NCI-H1048 (cell line): ENCODE measurements around the gene OPN1MW3.
"Not testable (repeated sequence)": the region's sequence is repeated elsewhere in the genome, so short reads cannot be mapped to it uniquely, and the experiment has no call there.

Experiments used
- DNase-seq: peaks from one replicate; lab custom pipeline; 2025; lab: John Stamatoyannopoulos, UW

OPN1MW3 gene

DNA sequence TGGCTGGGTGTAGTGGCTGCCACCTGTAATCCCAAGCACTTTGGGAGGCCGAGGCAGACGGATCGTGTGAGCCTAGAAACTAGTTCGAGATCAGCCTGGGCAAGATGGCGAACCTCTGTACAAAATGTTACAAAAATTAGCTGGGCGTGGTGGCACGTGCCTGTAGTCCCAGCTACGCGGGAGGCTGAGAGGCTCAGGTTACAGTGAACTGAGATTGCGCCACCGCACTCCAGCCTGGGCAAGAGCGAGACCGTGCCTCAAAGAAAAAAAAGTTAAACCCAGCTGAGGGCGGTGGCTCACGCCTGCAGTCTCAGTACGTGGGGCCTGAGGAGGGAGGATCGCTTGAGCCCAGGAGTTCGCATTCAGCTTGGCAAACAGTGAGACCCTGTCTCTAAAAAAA lies 39.3 kb downstream of the OPN1MW3 start:
- no peak for DNase-seq

DNA sequence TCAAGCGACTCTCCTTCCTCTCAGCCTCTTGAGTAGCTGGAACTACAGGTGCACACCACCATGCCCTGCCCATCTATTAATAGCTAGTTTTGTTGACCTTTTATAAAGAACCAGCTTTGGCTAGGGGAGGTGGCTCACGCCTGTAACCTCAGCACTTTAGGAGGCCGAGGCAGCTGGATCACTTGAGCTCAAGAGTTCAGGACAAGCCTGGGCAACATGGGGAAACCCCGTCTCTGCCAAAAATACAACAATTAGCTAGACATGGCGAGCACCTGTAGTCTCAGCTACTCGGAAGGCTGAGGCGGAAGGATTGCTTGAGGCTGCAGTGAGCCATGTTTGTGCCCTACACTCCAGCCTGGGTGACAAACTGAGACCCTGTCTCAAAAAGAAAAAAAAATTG lies 40.9 kb downstream of the OPN1MW3 start:
- DNase-seq: no peak

DNA sequence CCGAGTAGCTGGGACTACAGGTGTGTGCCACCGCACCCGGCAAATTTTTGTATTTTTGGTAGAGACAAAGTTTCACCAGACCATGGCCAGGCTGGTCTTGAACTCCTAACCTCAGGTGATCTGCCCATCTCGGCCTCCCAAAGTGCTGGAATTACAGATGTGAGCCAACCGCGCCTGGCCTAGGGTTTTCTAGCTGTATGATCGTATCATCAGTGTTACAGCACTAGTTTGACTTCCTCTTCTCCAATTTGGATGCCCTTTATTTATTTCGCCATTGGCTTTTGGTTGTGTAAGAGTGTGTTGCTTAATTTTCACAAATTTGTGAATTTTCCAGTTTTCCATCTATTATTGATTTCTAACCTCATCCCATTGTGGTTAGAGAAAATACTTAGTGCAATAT lies 43.4 kb downstream of the OPN1MW3 start:
- no peak for DNase-seq

DNA sequence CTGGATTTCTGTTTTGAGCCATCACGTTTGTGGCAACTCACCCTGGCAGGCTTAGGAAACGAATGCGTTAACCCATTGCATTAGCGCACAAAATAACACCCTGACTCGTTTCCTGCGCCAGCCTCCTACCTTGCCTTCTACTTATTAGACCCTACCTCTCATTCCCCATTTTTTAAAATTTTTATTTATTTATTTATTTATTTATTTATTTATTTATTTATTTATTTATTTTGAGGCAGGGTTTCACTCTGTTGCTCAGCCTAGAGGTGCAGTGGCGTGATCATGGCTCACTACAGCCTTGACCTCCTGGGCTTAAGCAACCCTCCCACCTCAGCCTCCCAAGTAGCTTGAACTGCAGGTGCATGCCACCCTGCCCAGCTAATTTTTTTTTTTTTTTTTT lies 45.6 kb downstream of the OPN1MW3 start:
- DNase-seq: not testable (repeated sequence)

DNA sequence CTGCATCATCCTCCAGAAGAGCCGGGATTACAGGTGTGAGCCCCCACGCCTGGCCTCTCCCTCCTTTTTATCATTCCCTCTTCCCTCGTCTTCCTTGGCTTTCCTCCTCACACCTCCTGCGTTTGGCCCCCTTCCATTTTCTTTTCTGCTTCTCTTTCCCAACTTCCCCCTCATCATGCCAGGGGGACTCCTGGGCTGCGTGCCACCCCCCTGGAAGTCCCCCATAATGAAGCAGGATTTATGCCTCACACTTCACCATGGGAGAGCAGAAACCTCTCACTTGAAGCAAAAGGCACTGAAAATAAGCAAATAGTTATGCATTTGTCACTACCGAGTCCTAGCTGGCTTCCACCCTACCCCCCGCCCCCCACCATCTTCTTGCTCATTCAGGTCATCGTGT lies 46.1 kb downstream of the OPN1MW3 start:
- DNase-seq: no peak

DNA sequence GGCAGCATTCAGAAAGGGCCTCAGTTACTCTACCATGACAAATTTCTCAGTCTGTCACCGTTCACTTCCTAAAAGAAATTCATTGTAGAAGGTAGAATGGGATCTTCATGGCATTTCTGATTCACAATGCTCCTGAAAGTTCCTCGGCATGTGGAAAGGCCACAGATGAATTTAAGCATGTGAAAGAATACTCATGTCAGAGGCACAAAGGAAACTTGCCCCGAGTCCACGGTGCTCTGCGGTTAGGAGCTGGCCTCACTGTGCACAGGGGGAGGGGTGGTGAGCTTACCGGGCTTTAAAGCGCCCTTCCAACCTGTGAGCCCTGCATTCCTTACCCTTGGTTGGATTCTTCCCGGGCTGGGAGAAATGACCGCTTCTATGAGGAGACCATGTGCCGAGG lies 47.5 kb downstream of the OPN1MW3 start:
- DNase-seq: no peak

DNA sequence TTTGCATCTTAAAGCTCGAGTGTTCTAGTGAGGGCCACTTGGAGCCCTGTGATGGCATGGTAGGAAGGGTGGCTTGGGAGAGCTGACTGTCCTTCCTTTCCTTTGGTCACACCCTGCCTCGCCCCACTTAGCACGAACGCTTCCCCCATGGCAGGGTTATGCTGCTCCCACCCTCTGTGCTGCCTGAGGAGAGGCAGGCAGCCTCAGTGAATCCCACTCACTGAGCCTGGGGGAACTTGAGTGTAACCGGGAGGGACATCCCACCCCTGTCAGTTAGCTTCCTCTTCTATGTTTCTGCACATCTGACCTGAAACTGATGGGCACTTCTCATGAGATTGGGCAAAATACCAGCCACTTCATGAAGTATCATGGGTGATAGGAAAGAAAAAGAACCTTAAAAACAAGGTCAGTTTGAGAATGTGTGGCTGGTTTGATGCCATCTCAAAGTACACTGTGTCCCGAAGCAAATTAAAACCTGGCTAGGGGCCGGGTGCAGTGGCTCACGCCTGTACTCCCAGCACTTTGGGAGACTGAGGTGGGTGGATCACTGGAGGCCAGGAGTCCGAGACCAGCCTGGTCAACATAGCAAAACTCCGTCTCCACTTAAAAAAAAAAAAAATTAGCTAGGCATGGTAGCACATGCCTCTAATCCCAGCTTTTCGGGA lies 48.3 kb downstream of the OPN1MW3 start:
- no peak for DNase-seq

DNA sequence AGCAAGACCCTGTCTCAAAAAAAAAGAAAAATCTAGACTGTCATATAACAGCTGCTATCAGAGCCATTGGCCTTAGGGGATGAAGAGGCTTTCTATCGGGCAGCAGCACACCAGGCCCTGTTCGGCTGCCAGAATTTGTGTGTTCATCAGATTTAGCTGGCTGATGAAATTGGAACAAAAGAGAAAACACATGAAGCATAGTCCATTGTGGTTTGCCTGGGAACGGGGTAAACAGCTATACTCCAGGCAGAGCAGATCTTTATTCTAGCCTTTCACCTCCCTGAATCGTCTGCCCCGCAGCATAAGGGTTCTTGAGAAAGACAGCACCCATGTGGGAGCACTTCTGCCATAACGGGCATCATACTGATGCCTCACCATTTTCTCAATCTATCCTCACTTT lies 49.8 kb downstream of the OPN1MW3 start:
- no peak for DNase-seq

DNA sequence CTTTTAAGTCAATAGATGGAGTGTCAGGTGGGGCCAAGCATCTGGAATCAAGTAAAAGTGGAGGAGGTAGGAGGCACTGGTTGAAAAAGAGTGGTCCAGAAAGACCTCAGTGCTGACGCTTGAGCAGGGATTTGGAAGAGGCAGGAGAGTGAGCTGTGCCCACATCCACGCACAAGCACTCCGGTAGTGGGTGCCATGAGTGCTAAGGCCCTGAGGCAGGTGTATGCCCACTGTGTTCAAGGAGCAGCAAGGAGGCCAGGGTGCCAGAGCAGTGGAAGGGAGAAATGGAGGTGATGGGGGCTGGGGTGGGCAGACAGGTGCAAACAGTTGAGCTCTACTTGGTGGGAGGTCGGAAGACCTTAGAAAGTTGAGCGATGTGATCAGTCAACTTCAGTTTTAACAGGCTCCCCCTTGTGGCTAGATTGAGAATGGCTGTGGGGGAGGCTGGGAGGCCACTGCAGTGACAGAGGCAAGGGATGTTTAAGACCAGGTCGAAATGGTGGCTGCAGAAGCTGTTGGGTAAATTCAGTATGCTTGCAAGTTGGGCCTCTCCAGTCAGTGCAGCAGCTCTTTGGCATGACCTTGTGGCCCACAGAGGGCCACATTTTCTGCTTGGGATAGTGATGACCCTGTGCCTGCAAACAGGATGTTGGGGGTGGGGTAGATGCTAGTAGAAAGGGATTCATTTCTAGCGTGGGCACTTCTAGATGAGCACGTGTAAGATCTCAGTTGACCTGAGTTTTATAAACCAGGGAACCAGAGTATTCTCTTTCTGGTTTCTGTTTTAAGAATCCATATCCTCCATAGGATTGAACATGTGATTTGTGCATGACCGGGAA lies 50.9 kb downstream of the OPN1MW3 start:
- DNase-seq: peak; percentile 43

DNA sequence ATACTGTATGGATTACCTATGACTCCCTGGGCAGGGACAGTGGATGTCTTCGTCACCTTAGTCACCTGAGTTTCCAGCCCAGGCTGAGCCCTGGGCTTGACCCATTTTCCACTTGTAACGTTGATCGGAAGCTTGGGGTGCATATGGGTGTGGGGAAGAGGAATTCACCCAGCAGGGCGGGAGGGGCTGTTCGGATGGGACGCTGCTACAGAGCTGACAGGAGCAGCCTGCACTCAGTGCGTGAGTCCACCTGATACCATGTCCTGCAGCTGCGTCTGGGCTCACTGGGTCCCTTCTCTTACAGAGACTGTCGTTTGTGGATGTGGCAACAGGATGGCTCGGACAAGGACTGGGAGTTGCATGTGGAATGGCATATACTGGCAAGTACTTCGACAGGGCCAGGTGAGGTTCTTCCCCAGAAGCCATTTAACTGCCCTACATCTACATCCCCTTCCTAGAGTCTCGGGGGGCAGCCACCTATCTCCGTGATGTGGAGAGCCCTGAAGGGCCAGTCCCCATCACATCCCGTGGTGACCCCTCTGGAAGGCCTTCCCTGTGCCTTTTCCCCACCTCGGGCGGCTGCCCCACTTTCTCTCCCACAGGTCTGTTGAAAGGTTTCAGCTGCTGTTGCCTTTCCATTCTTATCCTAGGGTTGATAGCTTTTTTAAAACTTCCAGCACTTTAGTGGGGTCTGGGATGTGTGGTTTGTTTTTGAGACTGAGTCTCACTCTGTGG lies 51.8 kb downstream of the OPN1MW3 start:
- DNase-seq: no peak

DNA sequence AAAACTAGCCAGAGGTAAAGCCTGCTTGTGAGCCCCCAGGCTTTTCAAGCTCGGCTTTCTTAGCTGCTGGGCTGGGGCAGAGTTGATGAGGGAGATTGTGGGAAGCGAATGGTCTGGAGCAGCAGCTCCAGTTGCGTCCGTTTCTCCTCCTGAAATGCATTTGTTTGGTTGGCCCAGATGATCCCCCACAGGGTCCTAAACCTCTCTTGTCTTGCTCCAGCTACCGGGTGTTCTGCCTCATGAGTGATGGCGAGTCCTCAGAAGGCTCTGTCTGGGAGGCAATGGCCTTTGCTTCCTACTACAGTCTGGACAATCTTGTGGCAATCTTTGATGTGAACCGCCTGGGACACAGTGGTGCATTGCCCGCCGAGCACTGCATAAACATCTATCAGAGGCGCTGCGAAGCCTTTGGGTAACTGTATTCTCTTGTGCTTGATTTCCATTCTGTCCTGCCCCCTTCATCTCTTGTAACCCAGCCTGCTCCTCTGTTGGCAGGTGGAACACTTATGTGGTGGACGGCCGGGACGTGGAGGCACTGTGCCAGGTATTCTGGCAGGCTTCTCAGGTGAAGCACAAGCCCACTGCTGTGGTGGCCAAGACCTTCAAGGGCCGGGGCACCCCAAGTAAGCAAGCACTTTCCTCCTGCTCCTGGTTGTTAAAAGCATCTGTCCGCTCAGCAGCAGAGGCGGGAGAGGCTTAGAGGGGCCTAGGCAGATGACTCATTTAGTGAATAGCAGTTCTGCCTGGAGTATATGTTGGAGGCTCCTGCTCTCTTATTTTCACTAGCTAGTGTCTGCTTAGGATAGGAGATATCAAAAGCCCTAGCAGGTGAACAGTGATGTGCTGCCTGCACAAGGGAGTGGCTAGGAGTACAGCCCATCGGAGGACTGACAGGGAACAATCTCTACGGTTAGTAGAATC lies 53.5 kb downstream of the OPN1MW3 start:
- DNase-seq: no peak

DNA sequence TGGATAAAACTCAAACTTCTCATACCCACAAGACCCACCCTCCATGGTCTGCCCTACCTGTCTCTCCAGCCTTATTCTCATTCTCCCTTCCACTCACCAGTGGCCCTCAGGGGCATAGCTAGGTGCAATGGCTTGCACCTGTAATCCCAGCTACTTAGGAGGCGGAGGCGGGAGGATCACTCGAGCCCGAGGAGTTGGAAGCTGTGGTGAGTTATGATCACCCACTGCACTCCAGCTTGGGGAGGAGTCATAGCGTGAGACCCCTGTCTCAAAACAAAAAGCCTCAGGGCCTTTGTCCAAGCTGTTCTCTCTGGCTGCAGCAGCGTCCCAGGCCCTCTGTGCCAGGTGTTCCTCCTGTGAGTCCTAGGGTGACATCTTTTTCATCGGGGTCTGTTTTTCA lies 54.7 kb downstream of the OPN1MW3 start:
- DNase-seq: no peak

DNA sequence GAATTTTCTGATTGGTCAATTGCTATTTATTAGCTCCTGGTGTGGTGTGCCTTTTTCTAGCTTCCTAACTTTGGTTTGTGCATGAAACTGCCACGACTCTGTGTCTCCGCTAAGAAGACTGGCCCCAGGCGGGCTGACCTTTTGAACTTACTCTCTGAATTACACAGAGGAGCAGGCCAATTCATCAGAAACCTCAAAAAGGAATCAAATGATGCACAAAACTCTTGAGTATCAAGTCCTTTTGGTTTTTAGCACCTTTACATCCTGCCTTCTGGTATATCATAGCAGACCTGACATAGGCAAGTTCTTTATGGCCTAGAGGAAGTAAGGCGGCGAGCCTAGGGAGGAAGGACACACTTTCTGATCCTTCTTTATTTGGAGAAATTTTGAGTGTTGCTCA lies 55.8 kb downstream of the OPN1MW3 start:
- DNase-seq: no peak

DNA sequence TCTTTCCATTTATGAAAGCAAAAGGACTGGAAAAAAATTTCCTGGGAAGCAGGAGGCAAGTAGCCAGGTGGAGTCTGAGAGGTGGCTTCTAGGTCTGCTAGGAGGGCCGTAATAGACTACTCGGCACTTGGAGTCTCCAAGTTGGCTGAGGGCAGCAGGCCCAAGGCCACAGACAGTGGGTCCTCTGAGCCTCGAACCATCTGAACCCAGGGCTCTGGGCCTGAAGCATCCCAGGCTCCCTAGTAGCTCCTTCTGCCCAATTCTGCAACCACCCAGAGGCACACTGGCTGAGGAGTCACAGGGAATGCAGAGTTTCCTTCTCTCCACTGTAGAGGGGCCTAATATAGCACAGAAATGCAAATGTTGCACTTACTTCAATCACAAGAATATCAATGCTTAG lies 58.0 kb downstream of the OPN1MW3 start:
- DNase-seq: no peak

DNA sequence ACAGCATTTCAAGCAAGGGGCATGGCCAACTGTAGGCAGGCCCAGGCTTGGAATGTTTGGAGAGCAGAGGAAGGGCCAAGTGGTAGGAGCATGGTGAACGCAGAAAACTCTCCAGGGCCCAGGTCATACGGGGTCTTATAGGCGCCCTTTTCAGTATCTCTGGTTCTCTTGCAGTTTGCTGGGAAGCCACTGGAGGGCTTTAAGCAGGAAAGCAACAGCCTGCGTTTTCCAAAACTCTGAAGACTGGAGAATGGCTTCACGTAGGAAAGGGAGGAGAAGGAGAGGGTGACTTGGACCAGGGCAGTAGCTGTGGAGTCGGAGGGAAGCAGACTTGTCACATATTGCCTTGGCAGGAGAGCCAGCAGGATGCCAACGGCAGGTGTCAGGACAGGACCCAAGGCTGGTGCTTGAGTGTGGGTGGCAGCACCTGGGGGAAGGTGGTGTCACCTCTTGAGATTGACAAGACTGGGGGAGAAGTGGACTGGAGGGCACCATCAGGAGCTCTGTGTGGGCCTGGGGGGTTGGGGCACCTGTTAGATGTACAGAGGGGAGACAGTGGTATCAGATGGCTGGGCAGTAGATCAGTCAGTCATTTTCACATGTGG lies 60.1 kb downstream of the OPN1MW3 start:
- DNase-seq: no peak

DNA sequence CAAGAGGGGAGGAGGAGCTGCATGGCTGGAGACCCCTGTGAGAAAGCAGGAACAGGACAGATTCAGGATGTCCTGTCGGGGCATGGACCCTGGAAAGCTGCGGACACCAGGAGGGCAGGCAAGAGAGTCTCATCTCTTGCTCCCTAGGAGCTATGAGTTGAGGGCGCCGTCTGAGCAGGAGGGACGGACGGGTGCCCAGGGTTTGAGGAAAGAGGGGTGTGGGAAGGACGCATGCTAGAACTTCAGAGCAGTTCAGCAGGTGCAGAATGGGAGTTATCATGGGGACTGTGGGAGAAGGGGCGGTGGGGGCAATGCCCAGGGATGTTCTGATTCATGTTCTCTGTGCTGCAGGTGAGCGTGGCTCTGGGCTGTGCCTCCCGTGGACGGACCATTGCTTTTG lies 63.0 kb downstream of the OPN1MW3 start:
- no peak for DNase-seq
